SW 1271 (cell line): Measurements from ENCODE around the gene CEP192.
"Not testable (repeated sequence)": the region's sequence is repeated elsewhere in the genome, so short reads cannot be mapped to it uniquely, and the experiment has no call there.

Experiments used
- DNase-seq, 2 experiments: peaks; one replicate each; lab custom pipeline; 2025; lab: John Stamatoyannopoulos, UW

The CEP192 gene

DNA sequence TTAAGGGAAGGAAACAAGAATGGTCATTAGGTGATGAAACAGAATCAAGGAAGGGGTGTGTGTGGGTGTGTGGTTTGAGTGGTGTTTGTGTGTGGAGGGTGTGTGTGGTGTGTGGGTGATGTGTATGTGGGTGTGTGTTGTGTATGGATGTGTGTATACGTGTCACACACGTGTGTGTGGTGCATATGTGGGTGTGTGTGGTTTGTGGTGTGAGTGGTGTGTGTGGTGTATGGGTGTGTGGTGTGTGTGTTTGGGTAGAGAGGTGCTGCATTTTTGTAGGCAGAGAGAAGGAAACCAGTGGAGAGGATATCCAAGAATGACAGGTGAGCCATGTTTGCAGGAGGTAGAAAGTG, 1.1 kb upstream of the CEP192 start:
- DNase-seq = no peak

DNA sequence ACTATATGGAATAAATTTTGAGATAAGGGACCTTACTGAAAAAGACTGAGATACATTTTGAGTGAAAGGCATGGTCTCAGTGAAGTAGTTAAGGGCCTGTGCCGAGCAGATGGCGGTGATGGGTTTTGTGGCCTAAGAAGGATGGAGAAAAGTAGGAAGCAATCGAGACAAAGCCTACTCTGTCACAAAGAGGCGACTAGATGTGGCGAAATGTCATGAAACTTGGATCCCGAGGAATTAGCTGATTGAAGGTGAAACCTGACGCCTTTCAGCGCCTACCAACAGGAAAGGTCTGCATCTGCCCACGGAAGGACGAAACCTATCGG, 558 bp upstream of the CEP192 start:
- peak in 1 of 2 experiments; percentile 33 for DNase-seq

DNA sequence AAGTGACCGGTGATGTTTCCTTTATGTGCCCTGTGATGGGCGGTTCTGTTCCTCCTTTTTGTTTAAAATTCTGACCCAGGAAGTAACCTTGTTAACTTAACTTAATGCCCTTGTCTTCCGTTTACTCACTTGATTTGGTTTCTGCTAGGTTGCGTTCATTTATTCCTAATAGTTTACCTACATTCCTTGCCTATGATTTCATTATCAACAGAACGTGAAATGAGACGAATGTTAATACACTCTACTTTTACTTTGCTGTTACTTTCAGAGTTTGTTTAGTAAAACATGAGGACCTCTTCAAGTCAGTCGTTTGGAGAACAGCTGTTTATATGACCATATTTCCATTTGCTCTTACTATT, 638 bp downstream of the CEP192 start:
- peak in 1 of 2 experiments; percentile 46 for DNase-seq

DNA sequence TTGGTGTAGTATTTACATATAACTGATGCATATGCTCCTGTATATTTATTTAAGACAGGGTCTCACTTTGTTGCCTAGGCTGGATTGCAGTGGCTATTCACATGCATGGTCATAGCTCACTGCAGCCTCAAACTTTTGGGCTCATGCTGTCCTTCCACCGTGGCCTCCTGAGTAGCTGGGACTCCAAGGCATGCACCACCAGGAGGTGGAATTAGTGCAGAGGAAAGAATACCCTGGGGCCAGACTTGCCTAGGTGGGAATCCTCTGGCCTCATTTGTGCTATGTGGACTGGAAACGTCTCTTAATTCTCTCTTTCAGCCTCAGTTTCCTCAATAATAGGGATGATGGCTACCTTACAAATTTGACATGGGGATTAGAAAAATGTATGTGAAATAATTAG, 2.3 kb downstream of the CEP192 start:
- DNase-seq = no peak

DNA sequence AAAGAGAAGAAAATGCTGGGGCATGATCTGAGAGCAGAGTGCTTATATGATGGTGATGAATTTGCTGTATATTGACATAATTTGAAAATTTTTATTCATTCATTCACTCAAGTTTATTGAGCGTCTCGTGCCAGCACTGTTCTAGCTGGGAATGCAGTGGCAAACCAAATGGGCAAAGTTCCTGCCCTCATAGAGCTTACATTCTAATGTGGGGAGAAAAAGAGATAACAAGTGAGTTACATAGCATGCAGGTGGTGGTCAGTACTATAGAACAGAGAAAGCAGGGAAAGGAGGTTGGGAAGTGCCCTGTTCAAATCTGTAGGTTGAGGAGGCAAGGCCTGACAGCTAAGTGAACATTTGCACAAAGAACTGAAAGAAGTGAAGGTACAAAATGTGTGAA, 4.3 kb downstream of the CEP192 start:
- DNase-seq = no peak

DNA sequence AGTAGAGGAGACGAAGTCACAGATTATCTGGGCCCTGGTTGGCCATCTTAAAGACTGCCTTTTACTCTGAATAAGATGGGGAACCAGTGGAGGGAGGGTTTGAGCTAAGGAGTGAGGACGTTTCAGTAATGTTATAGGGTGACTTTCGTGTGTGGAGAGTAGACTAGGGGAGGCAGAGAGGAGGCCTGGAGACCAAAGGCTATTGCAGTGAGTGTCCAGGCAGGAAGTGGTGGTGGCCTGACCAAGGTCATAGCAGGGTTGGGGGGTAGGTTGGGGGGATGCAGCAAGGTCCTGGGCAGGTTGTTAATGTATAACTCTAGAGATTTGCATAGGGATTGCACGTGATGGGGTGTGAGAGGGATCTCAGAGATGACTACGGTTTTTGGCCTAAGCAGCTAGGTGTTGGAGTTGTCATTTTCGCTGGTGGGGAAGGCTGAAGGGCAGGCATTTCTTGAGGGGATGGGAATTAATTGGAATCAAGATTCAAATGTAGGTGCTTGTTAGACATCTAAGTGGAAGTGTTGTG, 4.9 kb downstream of the CEP192 start:
- no peak for DNase-seq

DNA sequence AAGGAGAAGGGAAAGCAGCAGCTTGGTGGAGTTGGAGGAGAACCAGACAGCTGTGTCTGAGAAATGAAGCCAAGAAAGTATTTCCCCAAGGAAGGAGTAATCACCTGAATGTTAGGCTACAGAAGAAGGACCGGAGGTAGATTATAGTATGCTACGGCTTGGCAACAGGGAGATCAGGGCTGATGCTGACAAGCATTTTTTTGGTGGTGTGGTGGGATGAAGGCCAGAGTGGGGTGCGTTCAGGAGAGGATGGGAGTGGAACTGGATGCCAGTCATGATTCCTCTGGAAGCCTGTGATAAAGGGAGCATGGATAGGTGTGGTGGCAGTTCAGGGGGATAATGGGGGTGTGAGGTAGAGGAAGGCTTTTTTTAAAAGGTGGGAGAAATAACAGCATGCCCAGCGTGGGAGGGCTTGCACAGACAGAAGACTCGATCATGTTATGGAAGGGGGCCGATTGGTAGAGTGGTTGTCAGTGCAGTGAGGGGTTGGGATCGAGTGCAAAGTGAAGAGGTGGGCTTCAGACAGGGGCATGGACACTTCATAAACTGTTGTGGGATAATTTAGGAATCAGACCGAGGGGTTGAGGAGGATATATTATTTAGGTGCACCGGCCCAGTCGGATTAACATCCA, 5.6 kb downstream of the CEP192 start:
- DNase-seq = no peak

DNA sequence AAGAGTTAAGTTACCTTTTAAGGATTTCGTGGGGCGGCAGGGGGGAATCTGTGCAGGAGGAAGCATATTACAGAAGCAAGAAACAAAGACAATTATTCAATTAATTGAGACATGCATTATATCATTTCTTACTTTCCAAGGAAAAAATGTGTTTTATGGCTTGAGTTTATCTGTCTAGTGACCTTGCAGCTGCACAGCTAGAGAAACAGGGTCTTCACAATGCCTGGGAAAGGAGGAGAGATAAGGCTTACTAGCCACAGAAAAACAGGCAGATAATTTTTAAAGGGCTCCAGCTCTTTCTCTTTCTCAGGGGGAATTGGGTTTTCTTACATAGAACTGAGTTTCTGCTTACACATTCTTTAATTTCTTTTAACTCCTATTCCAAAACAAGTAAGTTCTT, 6.2 kb downstream of the CEP192 start:
- not testable (repeated sequence) for DNase-seq

DNA sequence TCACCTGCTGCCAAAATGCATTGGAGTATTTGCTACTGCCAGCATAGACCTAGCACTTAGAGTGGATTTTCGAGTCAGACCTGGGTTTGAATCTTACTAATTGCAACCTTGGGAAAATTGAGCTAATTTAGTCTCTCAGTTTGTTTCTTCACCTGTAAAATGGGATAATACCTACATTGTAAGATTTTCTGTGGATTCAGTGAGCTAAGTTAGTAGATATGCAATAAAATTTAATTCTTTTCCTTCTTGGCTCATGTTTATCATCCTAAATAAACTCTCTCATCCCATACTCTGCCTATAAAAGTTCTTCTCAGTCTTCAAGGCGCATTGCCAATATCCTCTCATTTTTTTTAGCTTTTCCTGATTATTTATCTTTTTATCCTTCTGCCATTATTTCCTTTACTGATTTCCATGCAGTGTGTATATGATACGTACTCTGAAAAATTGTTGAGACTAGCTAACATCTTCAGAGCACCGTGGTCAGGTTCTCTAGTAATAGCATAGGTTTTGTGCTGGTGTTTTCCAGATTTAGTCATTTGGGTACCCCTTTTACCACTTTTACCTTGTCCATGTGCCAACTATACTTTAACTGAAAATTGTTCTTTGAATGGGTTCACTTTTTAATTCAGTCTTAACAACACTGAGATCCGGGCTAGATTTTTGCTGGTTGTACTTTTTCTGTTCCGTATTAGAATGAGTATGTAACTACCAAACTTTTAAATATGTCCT, 7.3 kb downstream of the CEP192 start:
- DNase-seq = no peak

DNA sequence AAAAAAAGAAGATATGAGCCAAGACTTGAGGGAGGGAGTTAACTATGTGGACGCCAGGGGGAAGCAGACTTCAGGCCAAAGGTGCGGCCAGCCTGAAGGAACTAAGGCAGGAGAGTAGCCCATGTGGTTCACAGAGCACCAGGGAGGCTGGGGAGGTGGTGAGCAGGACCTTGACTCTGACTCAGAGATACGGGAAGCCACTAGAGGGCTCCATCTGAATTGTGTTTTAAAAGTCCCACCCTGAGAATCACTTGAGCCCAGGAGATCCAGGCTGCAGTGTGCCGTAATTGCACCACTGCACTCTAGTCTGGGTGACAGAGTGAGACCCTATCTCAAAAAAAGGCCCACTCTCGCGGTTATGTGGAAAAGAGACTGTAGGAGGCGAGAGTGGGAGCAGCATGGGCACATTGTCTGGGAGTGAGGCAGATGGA, 12.3 kb downstream of the CEP192 start:
- peak in 1 of 2 experiments; percentile 4 for DNase-seq

DNA sequence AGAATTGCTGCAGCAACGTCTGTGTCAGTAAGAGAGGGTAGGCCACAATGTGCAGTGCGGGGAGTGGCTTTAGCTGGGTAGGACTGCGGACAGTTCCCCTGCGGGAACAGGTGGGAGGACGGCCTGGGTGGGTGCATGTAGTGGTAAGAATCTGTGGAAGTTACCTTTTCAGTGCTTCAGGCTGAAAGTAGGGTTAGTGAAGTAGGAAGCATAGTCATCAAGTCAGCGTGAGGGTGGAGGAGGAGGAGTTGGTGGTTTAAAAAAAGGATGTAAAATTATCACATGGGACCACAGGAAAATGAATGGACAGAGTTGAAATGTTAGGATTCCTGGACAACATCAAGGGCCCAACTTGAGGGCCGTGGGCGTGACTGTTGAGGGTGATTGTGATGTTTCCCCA, 13.2 kb downstream of the CEP192 start:
- DNase-seq = no peak

DNA sequence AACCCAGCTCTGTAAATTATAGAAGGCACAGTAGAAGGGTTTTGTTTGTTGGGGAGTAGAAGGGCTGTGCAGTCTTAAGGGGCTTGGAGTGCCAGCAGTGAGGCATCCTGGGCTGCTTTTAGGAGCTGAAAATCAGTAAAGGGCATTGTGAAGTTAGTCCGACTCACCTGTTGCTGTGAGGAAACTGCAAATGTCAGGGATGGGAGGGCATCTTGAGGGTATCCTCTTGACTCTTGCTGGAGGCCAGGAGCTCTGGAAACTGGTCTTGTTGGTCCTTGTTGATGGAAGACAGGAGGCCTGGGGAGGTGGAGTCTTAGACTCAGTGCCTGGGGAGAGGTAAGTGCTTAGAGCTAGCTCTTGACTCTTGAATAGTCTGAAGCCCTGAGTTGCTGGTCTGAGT, 14.1 kb downstream of the CEP192 start:
- no peak for DNase-seq

DNA sequence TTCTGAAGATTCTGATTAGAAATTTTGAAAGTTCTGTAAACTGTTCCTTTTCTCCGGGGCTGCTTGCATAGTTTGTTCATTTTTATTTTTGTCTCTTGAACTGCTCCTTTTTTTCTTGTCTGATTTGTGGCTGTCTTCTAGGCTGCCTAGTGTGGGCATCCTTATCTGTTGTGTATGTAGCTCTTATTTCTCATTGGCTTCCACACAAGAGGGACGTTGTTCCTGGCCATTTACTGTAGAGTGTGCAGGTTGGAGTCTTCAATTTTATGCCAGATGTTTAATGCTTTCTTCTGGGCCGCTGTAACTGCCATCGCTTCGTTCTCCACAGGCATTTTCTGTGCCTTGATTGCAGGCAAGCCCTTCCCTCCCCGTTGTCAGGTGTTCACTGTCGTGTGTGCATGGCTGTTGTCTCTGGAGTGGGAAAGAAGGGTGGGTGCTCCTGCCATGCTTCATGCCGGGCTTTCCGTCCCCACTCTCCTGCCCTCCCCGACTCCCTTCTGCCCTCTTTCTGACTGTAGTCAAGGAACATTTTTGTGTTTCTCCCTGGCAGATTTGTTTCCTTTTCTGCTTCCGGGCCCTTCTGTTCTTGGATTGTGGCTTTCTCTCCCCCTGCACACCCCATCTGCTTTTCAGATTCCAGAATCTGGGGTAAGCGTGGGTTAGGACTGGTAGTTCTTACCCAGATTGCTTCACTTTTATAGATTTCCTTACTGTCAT, 15.5 kb downstream of the CEP192 start:
- DNase-seq = no peak

DNA sequence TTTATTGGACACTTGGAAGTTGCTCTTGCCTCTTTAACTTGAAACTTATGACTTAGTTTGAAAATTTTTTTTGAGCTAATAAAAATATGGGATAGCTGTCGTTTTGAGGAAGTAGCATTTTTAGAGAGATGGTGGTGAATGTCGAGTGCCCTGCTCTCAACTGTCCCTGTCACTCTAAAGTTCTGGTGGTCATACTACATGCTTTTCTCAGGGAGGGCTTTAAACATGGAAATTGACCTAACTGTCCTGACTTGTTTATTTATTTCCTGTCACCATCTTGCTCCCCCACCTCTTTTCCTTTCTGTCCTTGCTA, 16.0 kb downstream of the CEP192 start:
- no peak for DNase-seq

DNA sequence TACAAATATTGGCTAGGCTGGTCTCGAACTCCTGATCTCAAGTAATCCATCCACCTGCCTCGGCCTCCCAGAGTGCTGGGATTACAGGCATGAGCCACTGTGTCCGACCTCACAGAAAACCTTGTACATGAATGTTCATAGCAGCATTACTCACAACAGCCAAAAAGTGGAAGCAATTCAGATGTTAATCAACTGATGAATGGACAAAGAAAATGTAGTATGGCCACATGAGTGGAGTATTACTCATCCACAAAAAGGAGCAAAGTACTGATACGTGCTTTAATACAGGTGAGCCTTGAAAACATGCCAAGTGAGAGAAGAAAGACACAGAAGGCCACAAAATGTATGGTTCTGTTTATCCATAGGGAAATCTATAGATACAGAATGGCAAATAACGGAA, 20.6 kb downstream of the CEP192 start:
- no peak for DNase-seq

DNA sequence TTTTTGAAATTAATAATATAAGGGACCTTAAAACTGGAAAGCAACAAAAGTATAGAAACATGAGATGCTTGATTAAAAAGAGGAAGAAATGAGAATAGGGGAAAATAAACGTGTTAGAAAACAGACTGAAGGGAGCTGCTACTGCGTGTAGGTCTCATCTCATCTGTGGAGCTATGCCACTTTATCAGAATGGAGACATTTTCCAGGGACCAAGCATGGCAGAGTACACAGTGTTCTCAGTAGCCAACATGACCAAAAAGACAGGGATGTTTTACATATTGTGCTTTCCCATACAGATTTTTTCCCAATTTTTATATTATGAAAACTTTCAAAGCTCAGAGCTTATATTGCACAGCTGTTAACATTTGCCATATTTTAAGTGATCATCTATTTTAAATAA, 23.1 kb downstream of the CEP192 start:
- DNase-seq = no peak

DNA sequence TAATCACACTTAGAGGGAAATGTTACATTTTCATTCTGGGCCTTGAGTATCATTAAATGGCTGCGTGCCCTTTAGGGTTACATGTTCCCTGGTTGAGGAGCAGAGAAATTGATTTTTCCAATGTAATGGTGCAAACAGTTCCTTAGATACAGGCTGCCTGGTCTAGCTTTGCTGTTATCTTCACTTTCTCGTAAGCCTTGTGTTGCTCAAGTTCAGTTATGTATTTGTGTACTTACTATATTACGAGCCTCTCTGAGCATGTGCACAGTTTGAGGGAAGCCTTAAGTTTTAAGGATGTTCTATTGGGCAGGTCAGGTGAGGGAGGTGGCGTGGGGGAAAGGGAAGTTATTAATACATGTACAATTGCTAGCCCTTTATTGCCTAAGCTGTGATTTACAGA, 23.7 kb downstream of the CEP192 start:
- no peak for DNase-seq

DNA sequence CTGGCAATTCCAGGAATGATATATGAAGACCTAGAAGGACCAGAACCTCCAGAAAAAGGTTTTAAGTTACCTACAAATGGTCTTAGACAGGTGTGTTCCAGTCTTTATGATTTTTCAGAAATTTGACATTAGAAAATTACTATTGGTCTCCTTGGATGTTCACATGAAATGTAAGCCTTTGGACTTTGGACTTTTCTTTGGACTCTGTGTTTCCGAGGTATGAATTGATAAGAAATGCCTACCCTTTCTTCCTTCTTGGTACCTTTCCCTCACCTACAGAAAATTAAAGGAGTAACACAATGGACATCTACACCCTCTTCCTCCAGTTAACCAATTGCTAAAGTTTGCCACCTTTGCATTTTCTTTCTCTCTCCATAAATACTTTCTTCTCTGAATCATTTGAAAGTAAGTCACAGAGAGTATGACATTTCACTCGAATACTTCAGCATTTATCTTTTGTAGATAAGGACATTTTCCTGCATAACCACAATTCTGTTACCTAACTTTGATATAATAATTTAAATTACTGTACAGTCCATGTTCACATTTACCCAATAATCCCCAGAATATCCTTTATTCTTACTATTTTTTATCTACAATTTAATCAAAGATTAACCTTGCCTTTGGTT, 26.2 kb downstream of the CEP192 start:
- DNase-seq = no peak

DNA sequence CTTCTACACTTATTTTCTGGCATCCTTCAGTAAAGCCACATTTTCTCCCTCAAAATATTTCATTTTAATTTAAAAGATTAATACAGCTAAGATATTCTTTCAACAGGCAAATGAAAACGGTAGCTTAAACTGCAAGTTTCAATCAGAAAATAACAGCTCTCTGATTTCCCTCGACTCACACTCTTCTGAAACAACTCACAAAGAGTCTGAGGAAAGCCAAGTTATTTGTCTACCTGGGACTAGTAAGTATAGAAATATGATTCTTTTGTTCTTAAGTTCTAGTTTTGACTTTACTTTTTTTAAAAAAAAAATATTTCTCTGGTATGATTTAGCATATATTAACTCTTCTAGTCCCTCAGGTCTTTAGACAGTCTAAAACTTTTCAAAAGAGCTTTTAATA, 27.2 kb downstream of the CEP192 start:
- DNase-seq = no peak

DNA sequence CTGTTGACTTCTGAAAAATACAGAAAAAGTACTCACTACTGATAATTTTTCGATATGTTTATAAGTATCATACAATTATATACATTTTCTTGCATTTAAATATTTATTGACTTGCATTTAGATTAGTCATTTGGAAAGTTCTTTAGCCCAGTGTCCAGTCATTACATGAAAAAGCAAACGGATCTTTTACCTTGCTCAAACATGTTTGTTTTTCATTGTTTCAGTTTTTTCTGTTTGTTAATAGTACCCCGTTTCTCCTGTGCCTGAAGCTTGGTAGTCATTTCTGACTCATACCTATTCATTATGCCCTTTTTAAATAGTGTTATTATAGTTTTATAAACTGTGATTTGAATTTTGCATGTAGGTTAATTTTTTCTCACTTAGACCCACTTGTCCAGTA, 28.1 kb downstream of the CEP192 start:
- DNase-seq = no peak

DNA sequence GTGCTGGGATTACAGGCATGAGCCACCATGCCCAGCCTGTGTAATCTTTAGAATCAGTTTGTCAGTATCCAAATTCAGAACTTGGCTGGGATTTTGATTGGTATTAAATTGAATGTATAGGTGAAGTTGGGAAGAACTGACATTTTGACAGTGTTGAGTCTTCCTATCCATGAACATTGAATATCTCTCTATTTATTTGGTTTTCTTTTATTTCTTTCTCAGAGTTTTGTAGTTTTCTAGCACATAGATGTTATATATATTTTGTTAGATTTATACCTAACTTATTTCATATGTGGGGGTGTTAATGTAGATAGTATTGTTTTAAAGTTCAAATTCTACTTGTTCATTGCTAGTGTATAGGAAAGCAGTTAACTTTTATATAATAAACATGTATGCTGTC, 31.5 kb downstream of the CEP192 start:
- DNase-seq = no peak

DNA sequence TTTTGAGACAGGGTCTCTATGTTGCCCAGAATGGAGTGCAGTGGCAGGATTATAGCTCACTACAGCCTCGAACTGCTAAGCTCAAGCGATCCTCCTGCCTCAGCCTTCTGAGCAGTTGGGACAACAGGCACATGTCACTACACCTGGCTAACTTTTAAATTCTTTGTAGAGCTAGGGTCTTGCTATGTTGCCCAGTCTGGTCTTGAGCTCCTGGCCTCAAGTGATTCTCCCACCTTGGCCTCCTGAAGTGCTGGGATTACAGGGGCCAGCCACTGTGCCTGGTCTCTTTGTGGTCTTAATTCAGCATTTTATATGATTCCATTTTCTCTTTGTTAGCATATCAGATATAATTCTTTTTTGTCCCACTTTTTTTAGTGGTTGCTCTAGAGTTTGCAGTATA, 34.1 kb downstream of the CEP192 start:
- DNase-seq = no peak
